Measurements from ENCODE around the gene GAL3ST3. TPM values are rescaled to one million over a fixed set of nuclear protein-coding genes. Genes with fewer than 3 reads are reported as not detected.
"Not testable (repeated sequence)": the region's sequence is repeated elsewhere in the genome, so short reads cannot be mapped to it uniquely, and the experiment has no call there.

GAL3ST3 gene
- total and polyA plus RNA-seq, 5 donors from 2014 or later, result not detected

DNA sequence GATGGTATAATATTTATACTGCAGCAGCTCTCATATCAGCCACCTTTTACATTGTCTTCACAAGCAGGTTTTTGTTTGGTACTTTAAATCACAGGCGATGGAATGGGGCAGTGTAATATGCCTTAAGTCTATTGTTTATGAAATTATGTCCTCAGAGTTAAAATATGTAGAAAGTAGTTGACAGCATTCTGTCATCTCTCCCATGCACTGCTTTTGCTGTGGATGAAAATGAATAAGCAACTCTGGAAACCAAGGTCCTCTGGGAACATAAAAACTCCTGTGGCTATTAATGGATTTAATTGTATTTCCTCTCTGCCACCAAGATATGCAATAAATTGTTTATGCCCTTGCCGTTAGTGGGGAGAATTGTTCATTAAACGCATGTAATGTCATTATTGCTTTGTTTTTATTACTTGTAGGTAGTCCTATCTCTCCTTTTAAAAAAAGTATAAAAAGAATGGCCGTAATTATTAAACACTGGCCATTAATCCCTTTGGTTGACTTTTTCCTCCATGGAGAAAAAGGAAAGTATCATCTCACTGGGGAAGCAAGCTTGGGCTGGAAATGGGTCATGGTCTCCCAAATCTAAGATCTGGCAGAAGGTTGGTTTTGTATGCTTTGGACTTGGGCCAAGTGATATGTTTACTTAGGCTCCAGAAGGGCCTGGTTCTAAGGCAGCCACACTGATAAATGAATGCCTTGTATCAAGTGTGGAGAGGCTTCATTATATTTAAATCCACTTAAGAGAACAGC, 34.2 kb upstream of the GAL3ST3 start:
- no peaks in the 10 kb centered on the region for H3K27me3 ChIP-seq (ENCODE audit: control insufficient read depth, insufficient read depth, low read length)
- H3K4me1 ChIP-seq (ENCODE audit: control insufficient read depth, insufficient read depth, low read length, poor library complexity, severe bottlenecking), result peaks cover 93% of the 10 kb centered on the region
- no peaks in the 10 kb centered on the region for H3K9me3 ChIP-seq (ENCODE audit: control insufficient read depth in 2 of 2, low read length in 2 of 2)
- Mint-ChIP-seq H3K27ac (peak overlapping the region; percentile 90 to 100 (median 92)), H3K36me3 (peaks cover 42% of the 10 kb centered on the region), H3K9me3 (peaks cover 0 to 1% (median 0%) of the 10 kb centered on the region in 7 donors), H3K4me3 (peak overlapping the region; percentile 72 to 91 (median 78)), H3K27me3 (no peaks in the 10 kb centered on the region), H3K4me1 (peaks cover 40 to 96% (median 78%) of the 10 kb centered on the region in 4 donors)
- peak overlapping the region; percentile 49 for H3K4me3 ChIP-seq (ENCODE audit: low read depth, low read length)
- DNase-seq (no peak), ATAC-seq (ENCODE audit: low read depth in 2 of 2) (no peak)
- peaks cover 11% of the 10 kb centered on the region for H3K36me3 ChIP-seq (ENCODE audit: control insufficient read depth, insufficient read depth, low read length)
- H3K27ac ChIP-seq (ENCODE audit: insufficient read depth, low read length, poor library complexity, severe bottlenecking), result peak overlapping the region; percentile 86

DNA sequence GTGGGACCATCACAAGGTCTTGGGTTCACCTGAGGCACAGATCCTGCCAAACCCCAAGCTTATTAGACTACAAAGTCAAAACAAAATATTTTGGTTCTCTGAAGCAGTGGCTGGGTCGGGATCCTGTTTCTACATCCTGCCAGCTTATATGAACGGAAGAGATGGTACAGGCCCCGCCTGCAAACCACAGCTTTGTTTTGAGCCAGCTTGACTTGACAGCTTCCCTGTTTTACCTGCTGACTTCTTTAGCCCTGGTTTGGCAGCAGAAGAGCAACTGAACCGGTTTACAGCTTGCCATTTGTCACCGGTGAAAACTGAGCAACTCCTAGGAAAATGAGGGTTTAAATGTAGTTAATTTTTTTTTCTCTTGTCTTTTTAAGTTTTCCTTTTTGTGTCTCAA, 32.5 kb upstream of the GAL3ST3 start:
- H3K27me3 Mint-ChIP-seq, result no peaks in the 10 kb centered on the region
- H3K4me3 Mint-ChIP-seq, result peak overlapping the region; percentile 66 to 94 (median 90)
- Histone ChIP-seq H3K4me3 (ENCODE audit: low read depth, low read length) (peak overlapping the region; percentile 76), H3K4me1 (ENCODE audit: control insufficient read depth, insufficient read depth, low read length, poor library complexity, severe bottlenecking) (peaks cover 94% of the 10 kb centered on the region), H3K27ac (ENCODE audit: insufficient read depth, low read length, poor library complexity, severe bottlenecking) (peak overlapping the region; percentile 86), H3K36me3 (ENCODE audit: control insufficient read depth, insufficient read depth, low read length) (peaks cover 26% of the 10 kb centered on the region), H3K9me3 (ENCODE audit: control insufficient read depth in 2 of 2, low read length in 2 of 2) (no peaks in the 10 kb centered on the region), H3K27me3 (ENCODE audit: control insufficient read depth, insufficient read depth, low read length) (no peaks in the 10 kb centered on the region)
- H3K27ac Mint-ChIP-seq, result peak overlapping the region; percentile 90 to 100 (median 98)
- peaks cover 43 to 97% (median 76%) of the 10 kb centered on the region in 4 donors for H3K4me1 Mint-ChIP-seq
- peaks cover 49% of the 10 kb centered on the region for H3K36me3 Mint-ChIP-seq
- DNase-seq (peak; percentile 70 to 95 (median 88)), ATAC-seq (ENCODE audit: low read depth in 2 of 2) (peak; percentile 97)
- no peaks in the 10 kb centered on the region for H3K9me3 Mint-ChIP-seq

DNA sequence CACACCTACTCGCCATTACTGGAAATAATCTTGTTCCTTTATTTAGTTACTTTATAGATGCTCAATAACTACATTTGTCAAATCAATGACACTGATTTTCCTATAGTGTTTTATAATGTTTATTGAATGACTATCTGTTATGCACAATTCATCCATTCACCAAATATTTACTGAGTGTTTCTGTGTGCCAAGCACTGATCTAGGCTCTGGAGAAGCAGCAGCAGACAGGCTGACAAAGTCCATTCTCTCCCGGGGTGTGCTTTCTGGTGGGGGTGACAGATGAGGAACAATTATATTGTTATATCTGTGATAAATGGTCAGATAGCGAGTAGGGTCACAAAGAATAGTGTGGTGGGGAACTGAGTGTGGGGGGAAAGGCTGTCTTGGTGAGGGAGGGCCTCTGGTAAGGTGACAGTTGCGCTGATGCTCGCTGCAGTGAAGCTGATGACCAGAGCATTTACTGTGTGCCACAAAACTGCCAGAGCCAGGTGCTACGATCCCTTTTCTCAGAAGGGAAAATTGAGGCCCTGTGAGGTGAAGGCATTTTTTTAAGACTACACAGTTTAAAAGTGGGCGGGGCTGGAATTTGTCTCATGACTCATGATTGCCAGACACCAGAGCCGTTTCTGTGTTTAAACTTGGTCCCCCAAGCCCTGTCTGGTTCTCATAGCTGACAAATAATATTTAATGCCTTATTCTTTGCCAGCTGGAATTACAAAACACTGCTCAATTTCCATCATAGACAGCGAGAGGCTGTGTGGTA, 31.3 kb upstream of the GAL3ST3 start:
- H3K4me3 Mint-ChIP-seq, result peak overlapping the region; percentile 66 to 91 (median 90)
- peaks cover 43 to 98% (median 76%) of the 10 kb centered on the region in 4 donors for H3K4me1 Mint-ChIP-seq
- peak overlapping the region; percentile 76 for H3K4me3 ChIP-seq (ENCODE audit: low read depth, low read length)
- H3K4me1 ChIP-seq (ENCODE audit: control insufficient read depth, insufficient read depth, low read length, poor library complexity, severe bottlenecking), result peaks cover 93% of the 10 kb centered on the region
- peak overlapping the region; percentile 90 to 100 (median 98) for H3K27ac Mint-ChIP-seq
- H3K9me3 Mint-ChIP-seq, result no peaks in the 10 kb centered on the region
- H3K9me3 ChIP-seq (ENCODE audit: control insufficient read depth in 2 of 2, low read length in 2 of 2), result no peaks in the 10 kb centered on the region
- peaks cover 55% of the 10 kb centered on the region for H3K36me3 Mint-ChIP-seq
- DNase-seq (peak; percentile 51 to 73 (median 64)), ATAC-seq (ENCODE audit: low read depth in 2 of 2) (peak; percentile 46 to 49)
- H3K36me3 ChIP-seq (ENCODE audit: control insufficient read depth, insufficient read depth, low read length), result peaks cover 34% of the 10 kb centered on the region
- H3K27me3 Mint-ChIP-seq, result no peaks in the 10 kb centered on the region
- no peaks in the 10 kb centered on the region for H3K27me3 ChIP-seq (ENCODE audit: control insufficient read depth, insufficient read depth, low read length)
- peak overlapping the region; percentile 86 for H3K27ac ChIP-seq (ENCODE audit: insufficient read depth, low read length, poor library complexity, severe bottlenecking)

DNA sequence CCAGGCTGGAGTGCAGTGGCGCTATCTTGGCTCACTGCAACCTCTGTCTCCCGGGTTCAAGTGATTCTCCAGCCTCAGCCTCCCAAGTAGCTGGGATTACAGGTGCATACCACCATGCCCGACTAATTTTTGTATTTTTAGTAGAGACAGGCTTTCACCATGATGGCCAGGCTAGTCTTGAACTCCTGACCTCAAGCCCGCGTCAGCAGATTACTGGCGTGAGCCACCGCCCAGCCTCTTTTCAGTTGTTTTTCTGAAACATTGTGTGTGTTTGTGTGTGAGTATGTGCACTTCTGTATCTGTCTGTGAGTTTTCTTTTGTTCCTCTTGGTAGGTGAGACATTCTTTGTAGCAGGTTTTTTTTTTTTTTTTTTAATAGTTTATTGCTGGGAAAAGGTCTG, 30.0 kb upstream of the GAL3ST3 start:
- Mint-ChIP-seq H3K27ac (peak overlapping the region; percentile 90 to 100 (median 90)), H3K4me3 (peak overlapping the region; percentile 66 to 91 (median 86)), H3K36me3 (peaks cover 56% of the 10 kb centered on the region), H3K4me1 (peaks cover 47 to 96% (median 72%) of the 10 kb centered on the region in 4 donors)
- not testable (repeated sequence) for H3K9me3 Mint-ChIP-seq; H3K27me3 ChIP-seq (ENCODE audit: control insufficient read depth, insufficient read depth, low read length); ATAC-seq (ENCODE audit: low read depth in 2 of 2); H3K27me3 Mint-ChIP-seq; H3K9me3 ChIP-seq (ENCODE audit: control insufficient read depth in 2 of 2, low read length in 2 of 2)
- peaks cover 88% of the 10 kb centered on the region for H3K4me1 ChIP-seq (ENCODE audit: control insufficient read depth, insufficient read depth, low read length, poor library complexity, severe bottlenecking)
- peak in 1 of 3 donors; percentile 58 for DNase-seq
- H3K4me3 ChIP-seq (ENCODE audit: low read depth, low read length), result peak overlapping the region; percentile 76
- H3K36me3 ChIP-seq (ENCODE audit: control insufficient read depth, insufficient read depth, low read length), result peaks cover 41% of the 10 kb centered on the region
- peak overlapping the region; percentile 86 for H3K27ac ChIP-seq (ENCODE audit: insufficient read depth, low read length, poor library complexity, severe bottlenecking)

DNA sequence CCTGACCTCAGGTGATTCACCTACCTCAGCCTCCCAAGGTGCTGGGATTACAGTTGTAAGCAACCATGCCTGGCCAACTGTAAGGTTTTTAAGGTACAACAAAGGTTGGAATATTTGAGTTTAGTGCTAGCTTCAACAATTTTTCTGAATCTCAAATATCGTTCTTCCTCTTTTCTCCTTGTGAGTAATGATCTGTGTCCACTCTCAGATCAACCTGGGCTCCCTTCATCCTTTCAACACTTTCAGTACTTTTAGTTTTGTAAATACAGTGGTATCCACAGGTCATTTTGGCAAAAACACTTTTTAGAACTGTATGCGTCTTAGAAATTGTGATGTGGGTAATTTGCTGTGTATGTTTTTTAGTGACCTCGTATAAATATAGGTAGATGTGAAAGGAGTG, 29.0 kb upstream of the GAL3ST3 start:
- peaks cover 52% of the 10 kb centered on the region for H3K36me3 Mint-ChIP-seq
- peaks cover 88% of the 10 kb centered on the region for H3K4me1 ChIP-seq (ENCODE audit: control insufficient read depth, insufficient read depth, low read length, poor library complexity, severe bottlenecking)

DNA sequence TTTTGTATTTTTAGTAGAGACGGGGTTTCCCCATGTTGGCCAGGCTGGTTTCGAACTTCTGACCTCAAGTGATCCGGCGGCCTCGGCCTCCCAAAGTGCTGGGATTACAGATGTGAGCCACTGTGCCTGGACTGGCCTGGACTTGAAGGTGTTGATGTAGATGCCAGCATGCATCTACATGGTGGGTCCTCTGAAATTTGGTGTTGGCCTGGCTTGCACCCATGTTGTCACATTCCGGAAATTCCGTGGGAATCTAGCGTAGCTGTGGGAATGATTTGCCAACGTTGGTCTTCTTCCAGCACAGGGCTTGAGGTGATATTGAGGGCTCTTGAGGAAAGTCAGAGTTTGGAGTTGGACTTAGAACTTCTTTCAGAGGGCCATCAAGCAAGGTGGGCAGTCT, 27.6 kb upstream of the GAL3ST3 start:
- peaks cover 50 to 92% (median 73%) of the 10 kb centered on the region in 4 donors for H3K4me1 Mint-ChIP-seq
- Histone ChIP-seq H3K27ac (ENCODE audit: insufficient read depth, low read length, poor library complexity, severe bottlenecking) (peak overlapping the region; percentile 33), H3K36me3 (ENCODE audit: control insufficient read depth, insufficient read depth, low read length) (peaks cover 48% of the 10 kb centered on the region), H3K9me3 (ENCODE audit: control insufficient read depth in 2 of 2, low read length in 2 of 2) (no peaks in the 10 kb centered on the region), H3K27me3 (ENCODE audit: control insufficient read depth, insufficient read depth, low read length) (no peaks in the 10 kb centered on the region), H3K4me3 (ENCODE audit: low read depth, low read length) (no peak overlapping the region), H3K4me1 (ENCODE audit: control insufficient read depth, insufficient read depth, low read length, poor library complexity, severe bottlenecking) (peaks cover 87% of the 10 kb centered on the region)
- no peaks in the 10 kb centered on the region for H3K9me3 Mint-ChIP-seq
- ATAC-seq (ENCODE audit: low read depth in 2 of 2) (no peak), DNase-seq (no peak)
- H3K27ac Mint-ChIP-seq, result peak overlapping the region; percentile 78 to 100 (median 90)
- peak overlapping the region in 1 of 4 donors; percentile 66 for H3K4me3 Mint-ChIP-seq
- peaks cover 59% of the 10 kb centered on the region for H3K36me3 Mint-ChIP-seq
- H3K27me3 Mint-ChIP-seq, result no peaks in the 10 kb centered on the region

More for the DNA sequence above, 29.0 kb upstream of the GAL3ST3 start:
- no peaks in the 10 kb centered on the region for H3K27me3 ChIP-seq (ENCODE audit: control insufficient read depth, insufficient read depth, low read length)
- Mint-ChIP-seq H3K4me1 (peaks cover 45 to 95% (median 69%) of the 10 kb centered on the region in 4 donors), H3K27ac (peak overlapping the region; percentile 90 to 100 (median 90)), H3K9me3 (no peaks in the 10 kb centered on the region), H3K27me3 (no peaks in the 10 kb centered on the region), H3K4me3 (peak overlapping the region in 3 of 4 donors; percentile 66 to 91 (median 83))
- H3K9me3 ChIP-seq (ENCODE audit: control insufficient read depth in 2 of 2, low read length in 2 of 2), result no peaks in the 10 kb centered on the region
- peak overlapping the region; percentile 45 for H3K27ac ChIP-seq (ENCODE audit: insufficient read depth, low read length, poor library complexity, severe bottlenecking)
- H3K36me3 ChIP-seq (ENCODE audit: control insufficient read depth, insufficient read depth, low read length), result peaks cover 45% of the 10 kb centered on the region
- ATAC-seq (ENCODE audit: low read depth in 2 of 2) (no peak), DNase-seq (no peak)
- H3K4me3 ChIP-seq (ENCODE audit: low read depth, low read length), result no peak overlapping the region

DNA sequence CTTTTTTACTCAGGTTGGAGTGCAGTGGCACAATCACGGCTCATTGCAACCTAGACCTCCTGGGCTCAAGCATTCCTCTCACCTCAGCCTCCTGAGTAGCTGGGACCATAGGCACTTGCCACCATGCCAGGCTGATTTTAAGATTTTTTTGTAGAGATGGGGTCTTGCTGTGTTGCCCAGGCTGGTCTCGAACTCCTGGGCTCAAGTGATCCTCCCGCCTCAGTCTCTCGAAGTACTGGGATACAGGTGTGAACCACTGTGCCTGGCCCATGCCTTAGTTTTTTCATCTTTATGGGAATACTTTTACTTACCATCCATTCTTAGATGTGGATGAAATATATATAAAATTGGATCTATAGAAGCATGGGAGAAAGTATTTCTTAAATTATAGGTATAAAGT, 26.3 kb upstream of the GAL3ST3 start:
- H3K4me1 ChIP-seq (ENCODE audit: control insufficient read depth, insufficient read depth, low read length, poor library complexity, severe bottlenecking), result peaks cover 80% of the 10 kb centered on the region
- Mint-ChIP-seq H3K4me3 (peak overlapping the region in 2 of 4 donors; percentile 18 to 38), H3K4me1 (peaks cover 47 to 82% (median 69%) of the 10 kb centered on the region in 4 donors), H3K27ac (peak overlapping the region in 1 of 3 donors; percentile 46), H3K36me3 (peaks cover 60% of the 10 kb centered on the region), H3K9me3 (no peaks in the 10 kb centered on the region), H3K27me3 (peaks cover 6% of the 10 kb centered on the region)
- peaks cover 48% of the 10 kb centered on the region for H3K36me3 ChIP-seq (ENCODE audit: control insufficient read depth, insufficient read depth, low read length)
- no peaks in the 10 kb centered on the region for H3K9me3 ChIP-seq (ENCODE audit: control insufficient read depth in 2 of 2, low read length in 2 of 2)
- DNase-seq (no peak), ATAC-seq (ENCODE audit: low read depth in 2 of 2) (no peak)
- no peak overlapping the region for H3K4me3 ChIP-seq (ENCODE audit: low read depth, low read length)
- H3K27ac ChIP-seq (ENCODE audit: insufficient read depth, low read length, poor library complexity, severe bottlenecking), result no peak overlapping the region
- H3K27me3 ChIP-seq (ENCODE audit: control insufficient read depth, insufficient read depth, low read length), result no peaks in the 10 kb centered on the region
